Heart right ventricle (tissue), 16 donors: ENCODE measurements around the gene PLA2R1. TPM values are rescaled to one million over a fixed set of nuclear protein-coding genes. Genes with fewer than 3 reads are reported as not detected.
A peak's percentile ranks its signal among the peaks of the same experiment; 100 is the strongest.

Experiments used
- ATAC-seq, 8 donors: fragments of 200-7000 bp; cut with Tn5 transposase; one replicate each; pipeline ENCODE4 v1.9.1; 2020; ENCODE audit warnings: mild to moderate bottlenecking in 8 of 8, moderate library complexity in 8 of 8, moderate number of reproducible peaks in 1 of 8
- DNase-seq, 2 donors: peaks; one replicate each; pipeline ENCODE4 v3.0.0-alpha.2; 2020
- H3K27ac ChIP-seq, 10 donors: fragments of 200-600 bp; sonication (generic) in 2 of 10; one replicate each; pipeline versions ENCODE4 v1.5.0 to v1.8.0; 2020 to 2022; ENCODE audit warnings: mild to moderate bottlenecking in 3 of 10
- H3K27me3 ChIP-seq, 7 donors: fragments of 200-600 bp; one replicate each; pipeline ENCODE4 v1.8.0; 2021 to 2022; ENCODE audit warnings: mild to moderate bottlenecking in 2 of 7
- H3K36me3 ChIP-seq, 9 donors: fragments of 200-600 bp; sonication (generic) in 1 of 9; one replicate each; pipeline versions ENCODE4 v1.5.0 to v1.8.0; 2020 to 2022; ENCODE audit warnings: mild to moderate bottlenecking in 2 of 9
- H3K4me1 ChIP-seq, 9 donors: fragments of 200-600 bp; sonication (generic) in 1 of 9; one replicate each; pipeline versions ENCODE4 v1.5.0 to v1.8.0; 2020 to 2022; ENCODE audit warnings: mild to moderate bottlenecking in 4 of 9
- H3K4me3 ChIP-seq, 10 donors: fragments of 200-600 bp; sonication (generic) in 2 of 10; one replicate each; pipeline versions ENCODE4 v1.5.0 to v1.8.0; 2020 to 2022; ENCODE audit warnings: mild to moderate bottlenecking in 7 of 10, moderate library complexity in 2 of 10
- H3K9me3 ChIP-seq, 11 donors: fragments of 200-600 bp in 10 of 11; sonication (generic) in 2 of 11; one replicate each; pipeline versions ENCODE4 v1.5.0 to v1.8.0; 2013 to 2022; ENCODE audit warnings: mild to moderate bottlenecking in 2 of 11, control low read depth in 1 of 11, moderate library complexity in 1 of 11
- CTCF ChIP-seq, 9 donors: fragments of 200-600 bp; sonication (generic) in 2 of 9; IDR thresholded peaks; one replicate each; pipeline versions ENCODE4 v1.5.0 to v1.8.0; 2021 to 2022; ENCODE audit warnings: antibody characterized with exemption in 9 of 9, mild to moderate bottlenecking in 5 of 9, moderate library complexity in 1 of 9
- WGBS, 2 donors: extraction: QIAGEN DNeasy Blood & Tissue Kit; methylation state at CpG; one replicate each; pipeline ENCODE4 v1.1.7; 2013; ENCODE audit warnings: inconsistent platforms in 1 of 2; 5-methylcytosine and 5-hydroxymethylcytosine counted together
- intact Hi-C, 10 donors: fragments of 100-400 bp; cut with DNase I; formaldehyde crosslinking; loops; one replicate each; pipeline versions ENCODE4 v1.11.1 to v1.14.2; 2022
- polyA plus RNA-seq, 2 donors: library from polyadenylated mRNA; stranded (reverse); fragments of 200-250 nt; gene quantifications; one replicate each; pipeline ENCODE4 v1.2.3, GENCODE V29; 2013
- total RNA-seq, 10 donors: library from RNA; stranded (reverse); fragmentation: NEBNext Ultra II Directional in 3 of 10; extraction: Animal tissue kit (Norgen Biotek cat#: 25700) in 3 of 10; gene quantifications; one replicate each; pipeline versions ENCODE4 v1.2.1 to v1.2.4, GENCODE V29; 2021 to 2023
- donor health status: Arrhythmogenic right ventricular cardiomyopathy.
- donor health status: ischemic (EF 13 %, LVEDD 7.1; RV severe dilation, severe dysfunction).
- donor health status: healthy with polysubstance abuse.
- donor health status: DM: no; HTN: yes; CAD: no.
- donor health status: DM: no; HTN: no; CAD: no.
- donor health status: ischemic (EF 25% LVEDD 6.9; RV normal size, moderate dysfunction).
- donor health status: ischemic (EF 25% LVEDD 5.7; RV mildly dilated, moderate dysfunction).
- donor health status: healthy.
- donor health status: DM: yes; HTN: yes; CAD: no.
- donor health status: Ischemic cardiomyopathy.
- donor health status: ischemic (EF 35%, LVEDD 5.7; RV mildly dilated, moderate dysfunction).
- donor health status: nonischemic (EF 11% LVEDD 7.7; RV severe dilation, severe dysfunction).
- donor health status: DM: yes; HTN: yes; CAD: no.
- donor health status: PGD.
- donor health status: ischemic (EF 29% LVEDD 5.4; RV normal size, mild dysfunction).
- donor health status: nonischemic (EF 23%, LVEDD 6.1; RV moderate dilation, normal function).

PLA2R1 gene
- total and polyA plus RNA-seq, 12 donors, result 0.38 to 3.7 (median 2.8) TPM

DNA sequence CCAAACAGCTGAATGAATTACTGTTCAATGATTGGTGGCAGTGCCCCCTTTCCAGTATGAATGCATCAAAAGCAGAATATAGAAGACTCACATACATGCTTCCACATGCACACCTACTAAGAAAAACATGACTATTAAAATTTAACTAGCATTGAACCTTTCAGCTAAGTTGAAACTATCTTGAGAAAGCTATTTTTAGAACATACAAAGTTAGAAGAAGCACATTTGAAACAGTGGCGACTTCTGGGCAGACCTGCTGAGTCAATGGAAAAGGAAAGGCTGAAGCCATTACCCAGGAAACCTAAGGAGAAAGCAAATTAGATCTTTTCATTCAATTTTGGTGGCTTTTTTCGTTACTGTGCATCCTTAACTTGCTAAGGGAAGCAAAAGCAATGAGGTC lies 55.9 kb downstream of the PLA2R1 start:
- no peak overlapping the region for H3K27ac ChIP-seq
- H3K4me3 ChIP-seq, result no peak overlapping the region
- no peaks in the 10 kb centered on the region for H3K36me3 ChIP-seq
- ATAC-seq (no peak), DNase-seq (no peak)
- H3K9me3 ChIP-seq, result peaks cover 0 to 10% (median 0%) of the 10 kb centered on the region in 11 donors
- H3K27me3 ChIP-seq, result no peaks in the 10 kb centered on the region
- H3K4me1 ChIP-seq, result peaks cover 0 to 14% (median 8%) of the 10 kb centered on the region in 9 donors
- intact Hi-C loops, result no loop called here
- TF ChIP-seq CTCF (IDR thresholded peaks at IDR 0.05), result no peak
- WGBS, 2 donors, result 42 to 43% methylated on average over 2 of the region's 2 CpGs

DNA sequence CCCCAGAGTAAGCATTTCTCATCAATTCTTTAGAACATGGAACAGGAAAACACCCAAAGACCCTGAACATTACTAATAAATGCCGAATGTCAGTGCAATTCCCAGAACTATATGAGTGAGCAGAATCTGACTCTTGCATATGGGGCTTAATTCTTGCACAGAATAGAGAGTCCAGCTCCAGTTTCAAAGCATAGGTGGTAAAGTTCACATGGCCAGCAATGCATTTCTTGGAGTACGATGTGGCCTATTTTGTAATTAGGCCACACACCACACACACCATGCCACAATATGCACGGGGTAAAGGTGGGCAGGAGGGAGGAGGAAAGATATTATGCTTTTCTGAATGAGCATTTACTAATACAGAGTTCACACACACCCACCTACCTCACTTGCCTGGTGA lies 56.5 kb downstream of the PLA2R1 start:
- no peak overlapping the region for H3K27ac ChIP-seq
- H3K9me3 ChIP-seq, result peaks cover 0 to 10% (median 0%) of the 10 kb centered on the region in 11 donors
- intact Hi-C loops, result no loop called here
- ATAC-seq, result peak in 1 of 8 donors; percentile 38
- H3K4me1 ChIP-seq, result peaks cover 0 to 14% (median 8%) of the 10 kb centered on the region in 9 donors
- H3K27me3 ChIP-seq, result no peaks in the 10 kb centered on the region
- no peaks in the 10 kb centered on the region for H3K36me3 ChIP-seq
- DNase-seq, result no peak
- no peak overlapping the region for H3K4me3 ChIP-seq
- 87 to 88% methylated on average over 3 of the region's 3 CpGs for WGBS, 2 donors
- TF ChIP-seq CTCF (IDR thresholded peaks at IDR 0.05), result no peak

GRCh38 chr2:160005476-160005875 lies 56.9 kb downstream of the PLA2R1 start:
- peaks cover 0 to 14% (median 8%) of the 10 kb centered on the region in 9 donors for H3K4me1 ChIP-seq
- no peaks in the 10 kb centered on the region for H3K27me3 ChIP-seq
- no peak for DNase-seq
- H3K4me3 ChIP-seq, result no peak overlapping the region
- H3K36me3 ChIP-seq, result no peaks in the 10 kb centered on the region
- 74 to 90% methylated on average over 5 of the region's 5 CpGs for WGBS, 2 donors
- H3K9me3 ChIP-seq, result peaks cover 0 to 10% (median 0%) of the 10 kb centered on the region in 11 donors
- intact Hi-C loops, result no loop called here
- ATAC-seq, result peak in 3 of 8 donors; percentile 47 to 72 (median 48)
- no peak overlapping the region for H3K27ac ChIP-seq
- TF ChIP-seq CTCF (IDR thresholded peaks at IDR 0.05), result no peak

DNA sequence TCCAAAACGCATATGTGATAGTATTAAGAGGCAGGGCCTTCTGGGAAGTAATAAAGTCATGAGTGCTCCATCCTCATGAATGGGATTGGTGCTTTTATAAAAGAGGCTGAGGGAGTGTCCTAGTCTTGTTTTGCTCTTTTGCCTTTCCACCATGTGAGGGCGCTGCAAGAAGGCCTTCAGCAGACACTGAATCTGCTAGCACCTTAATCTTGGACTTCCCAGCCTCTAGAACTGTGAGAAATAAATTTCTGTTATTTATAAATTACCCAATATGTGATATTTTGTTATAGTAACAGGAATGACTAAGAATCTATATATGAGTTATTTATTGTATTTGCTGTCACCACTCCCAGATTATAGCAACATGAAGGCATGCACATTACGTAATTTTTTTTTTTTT lies 63.5 kb downstream of the PLA2R1 start:
- no peaks in the 10 kb centered on the region for H3K27me3 ChIP-seq

More for the DNA sequence above, 63.5 kb downstream of the PLA2R1 start:
- no peak for ATAC-seq
- no peak overlapping the region for H3K27ac ChIP-seq
- no peak for DNase-seq
- intact Hi-C loops, result no loop called here
- no peak overlapping the region for H3K4me3 ChIP-seq
- peaks cover 2 to 21% (median 12%) of the 10 kb centered on the region in 9 donors for H3K4me1 ChIP-seq
- no peaks in the 10 kb centered on the region for H3K36me3 ChIP-seq
- H3K9me3 ChIP-seq, result peaks cover 0 to 5% (median 0%) of the 10 kb centered on the region in 11 donors
- peak in 1 of 9 donors; percentile 8 for TF ChIP-seq CTCF (IDR thresholded peaks at IDR 0.05)
- WGBS, 2 donors, result 91 to 93% methylated on average over 3 of the region's 3 CpGs
